ENCODE measurements around the gene KBTBD4.

- TF ChIP-seq CTCF (IDR thresholded peaks at IDR 0.05) (no peak), POLR2A (IDR thresholded peaks at IDR 0.05) (no peak)
These were observed 47.1 kb downstream of the KBTBD4 start for GRCh38 chr11:47531666-47532065.
